GM12878 (cell line): Measurements from ENCODE around the gene SLC38A7. TPM values are rescaled to one million over a fixed set of nuclear protein-coding genes. Genes with fewer than 3 reads are reported as not detected.

Experiments used
- BCLAF1 ChIP-seq: fragments of 450-650 bp; IDR thresholded peaks from 2 replicates; pipeline ENCODE4 v1.6.1; 2017; ENCODE audit warnings: antibody characterized with exemption, mild to moderate bottlenecking, moderate library complexity
- BRCA1 ChIP-seq: IDR thresholded peaks from 2 replicates; pipeline ENCODE4 v1.6.1; 2011; ENCODE audit warnings: low read depth, low read length, improper control_type of control experiment
- CREM ChIP-seq: IDR thresholded peaks from 2 replicates; pipeline ENCODE4 v1.6.1; 2014; ENCODE audit warnings: antibody characterized with exemption, low read depth
- FOS ChIP-seq: IDR thresholded peaks from 3 replicates; pipeline ENCODE4 v1.6.1; 2011; ENCODE audit warnings: borderline replicate concordance; ENCODE audit not compliant: insufficient read length; ENCODE audit errors: extremely low read depth
- HDAC2 ChIP-seq: fragments of 200-600 bp; sonication (generic); IDR thresholded peaks from 2 replicates; pipeline ENCODE4 v1.6.1; 2017
- IKZF1 ChIP-seq: fragments of 450-650 bp; conservative IDR thresholded peaks from 2 replicates; pipeline ENCODE4 v1.6.1; 2017; ENCODE audit warnings: antibody characterized with exemption, mild to moderate bottlenecking
- IRF3 ChIP-seq: fragments of 450-650 bp; IDR thresholded peaks from 2 replicates; pipeline ENCODE4 v1.6.1; 2014; ENCODE audit warnings: mild to moderate bottlenecking
- MEF2A ChIP-seq: IDR thresholded peaks from 2 replicates; pipeline ENCODE4 v1.6.1; 2011; ENCODE audit warnings: low read depth, mild to moderate bottlenecking, low read length, moderate library complexity; ENCODE audit not compliant: insufficient read depth
- MXI1 ChIP-seq: fragments of 150-350 bp; IDR thresholded peaks from 2 replicates; pipeline ENCODE4 v1.6.1; 2011; ENCODE audit warnings: low read depth, mild to moderate bottlenecking, inconsistent platforms, low read length, improper control_type of control experiment
- NBN ChIP-seq: fragments of 450-650 bp; IDR thresholded peaks from 2 replicates; pipeline ENCODE4 v1.6.1; 2016
- NRF1 ChIP-seq: conservative IDR thresholded peaks from 2 replicates; pipeline ENCODE4 v1.6.1; 2011; ENCODE audit warnings: mild to moderate bottlenecking, low read depth, low read length, improper control_type of control experiment
- PKNOX1 ChIP-seq: fragments of 450-650 bp; IDR thresholded peaks from 2 replicates; pipeline ENCODE4 v1.6.1; 2016; ENCODE audit warnings: mild to moderate bottlenecking
- POLR2A ChIP-seq: IDR thresholded peaks from 2 replicates; pipeline ENCODE4 v1.6.1; 2011; ENCODE audit warnings: low read depth, mild to moderate bottlenecking, low read length
- RELB ChIP-seq: fragments of 450-650 bp; IDR thresholded peaks from 2 replicates; pipeline ENCODE4 v1.6.1; 2017; ENCODE audit warnings: low read depth, mild to moderate bottlenecking, moderate library complexity
- RFX5 ChIP-seq: IDR thresholded peaks from 2 replicates; pipeline ENCODE4 v1.6.1; 2011; ENCODE audit warnings: low read depth, low read length, improper control_type of control experiment
- SP1 ChIP-seq: IDR thresholded peaks from one replicate; pipeline ENCODE4 v1.6.1; 2011; ENCODE audit warnings: low read depth, low read length
- SREBF2 ChIP-seq: IDR thresholded peaks from 2 replicates; pipeline ENCODE4 v1.6.1; 2012; ENCODE audit warnings: mild to moderate bottlenecking, low read length
- SUZ12 ChIP-seq: fragments of 200-600 bp; sonication (generic); IDR thresholded peaks from one replicate; pipeline ENCODE4 v1.6.1; 2018; ENCODE audit warnings: antibody characterized with exemption, mild to moderate bottlenecking; ENCODE audit not compliant: unreplicated experiment
- TAF1 ChIP-seq: IDR thresholded peaks from 2 replicates; pipeline ENCODE4 v1.6.1; 2011; ENCODE audit warnings: mild to moderate bottlenecking, low read depth, low read length, borderline replicate concordance
- YY1 ChIP-seq: IDR thresholded peaks from 2 replicates; pipeline ENCODE4 v1.6.1; 2011; ENCODE audit warnings: low read depth, mild to moderate bottlenecking, low read length
- ZNF592 ChIP-seq: fragments of 450-650 bp; IDR thresholded peaks from 2 replicates; pipeline ENCODE4 v1.6.1; 2017; ENCODE audit warnings: mild to moderate bottlenecking, moderate library complexity
- polyA plus RNA-seq, 11 experiments: library from polyadenylated mRNA; depleted of rRNA in 4 of 11; unstranded in 6 of 11; stranded (reverse) in 5 of 11; fragments of >200 nt; fragmentation: Nextera tagmentation in 4 of 11; fragmentation: Illumina TruSeq in 1 of 11; extraction: Ambion mirVana in 4 of 11; extraction: Trizol in 1 of 11; gene quantifications; 1 replicate in 1 of 11; 2 replicates in 10 of 11; pipeline versions ENCODE4 v1.2.1 to v1.2.3, GENCODE V29; 2011 to 2016; ENCODE audit warnings: inconsistent platforms in 2 of 11, missing spikeins in 2 of 11, low read depth in 1 of 11
- total RNA-seq, 4 experiments: library from RNA; depleted of rRNA in 3 of 4; stranded (reverse); fragments of >200 nt in 3 of 4; fragmentation: Illumina TruSeq in 1 of 4; extraction: Trizol in 1 of 4; gene quantifications; 2 replicates each; pipeline versions ENCODE4 v1.2.1 to v1.2.3, GENCODE V29; 2013 to 2021

The SLC38A7 gene
- total and polyA plus RNA-seq, 10 of the 15 experiments (the other 5 are each of a cell fraction or from before 2014, with no cell fraction given) = 1.4 to 7.8 (median 4.7) TPM

GRCh38 chr16:58684354-58685083, at the start of gene SLC38A7 (continued):
- TF ChIP-seq MEF2A (no peak), NRF1 (no peak), BRCA1 (no peak), IKZF1 (peak; percentile 91), ZNF592 (no peak), YY1 (peak; percentile 84), PKNOX1 (no peak), TAF1 (no peak), BCLAF1 (no peak), IRF3 (0 out of 2 replicates have a peak, but pooled peaks have one; percentile 18), CREM (peak; percentile 89), SUZ12 (no peak), FOS (peak; percentile 46), POLR2A (peak; percentile 46), NBN (0 out of 2 replicates have a peak, but pooled peaks have one; percentile 36), HDAC2 (no peak), SREBF2 (no peak), RFX5 (0 out of 2 replicates have a peak, but pooled peaks have one; percentile 20), SP1 (no peak), MXI1 (peak; percentile 74), RELB (0 out of 2 replicates have a peak, but pooled peaks have one; percentile 23)
